H1 (cell line): ENCODE measurements around the gene ST14. TPM values are rescaled to one million over a fixed set of nuclear protein-coding genes. Genes with fewer than 3 reads are reported as not detected.

Experiments used
- CTCF ChIA-PET: fragments of 300-600 bp; sonication (Branson Sonifier 250); formaldehyde crosslinking; loops from one replicate; lab custom pipeline; 2021; ENCODE audit not compliant: partially characterized antibody; lab: Charles Lee
- POLR2A ChIA-PET: fragments of 300-600 bp; sonication (Branson Sonifier 250); formaldehyde crosslinking; loops from one replicate; lab custom pipeline; 2021; ENCODE audit warnings: inconsistent platforms; ENCODE audit not compliant: partially characterized antibody; lab: Charles Lee
- DNase-seq, 2 experiments: peaks; one replicate each; pipeline versions ENCODE4 v3.0.0 to v3.0.0-alpha.2; 2010 to 2022; ENCODE audit warnings: low spot score in 2 of 2, low read depth in 1 of 2, mixed read lengths in 1 of 2
- FAIRE-seq: peaks from 2 replicates; lab custom pipeline; 2011; peaks lifted over from hg19 to GRCh38; lab: Jason Lieb, UNC
- H2AFZ ChIP-seq: 2 replicates; pipeline ENCODE4 v1.8.1; 2012; ENCODE audit warnings: low read length, inconsistent platforms
- H2AK5ac ChIP-seq: 2 replicates; pipeline ENCODE4 v1.6.1; 2013; ENCODE audit warnings: low read depth, low read length
- H2BK120ac ChIP-seq: replicated peaks from 2 replicates; pipeline ENCODE3; 2013; ENCODE audit warnings: low read depth, low read length, inconsistent platforms
- H2BK12ac ChIP-seq: 2 replicates; pipeline ENCODE4 v1.6.1; 2013; ENCODE audit warnings: low read depth, low read length
- H2BK15ac ChIP-seq: 2 replicates; pipeline ENCODE4 v1.6.1; 2013; ENCODE audit warnings: low read length
- H2BK20ac ChIP-seq: 2 replicates; pipeline ENCODE4 v1.6.1; 2013; ENCODE audit warnings: low read length
- H2BK5ac ChIP-seq: 2 replicates; pipeline ENCODE4 v1.6.1; 2013; ENCODE audit warnings: low read depth, low read length
- H3K14ac ChIP-seq: 2 replicates; pipeline ENCODE4 v1.6.1; 2013; ENCODE audit warnings: inconsistent platforms; ENCODE audit not compliant: insufficient read length
- H3K18ac ChIP-seq: 2 replicates; pipeline ENCODE4 v1.6.1; 2013; ENCODE audit warnings: low read length; ENCODE audit errors: extremely low read depth
- H3K23ac ChIP-seq: 2 replicates; pipeline ENCODE4 v1.6.1; 2013; ENCODE audit warnings: inconsistent platforms; ENCODE audit not compliant: insufficient read length
- H3K23me2 ChIP-seq: 2 replicates; pipeline ENCODE4 v1.6.1; 2013; ENCODE audit warnings: low read depth, low read length
- H3K27ac ChIP-seq: 2 replicates; pipeline ENCODE4 v1.6.1; 2011; ENCODE audit warnings: low read depth, low read length, inconsistent platforms
- H3K27me3 ChIP-seq, 4 experiments: replicated peaks in 1 of 4; 1 replicate in 1 of 4; 2 replicates in 3 of 4; pipeline versions ENCODE4 v1.6.1 to v1.8.1; 2011 to 2013; ENCODE audit warnings: low read length in 3 of 4, mild to moderate bottlenecking in 3 of 4, inconsistent platforms in 2 of 4, mixed read lengths in 2 of 4, moderate library complexity in 1 of 4; ENCODE audit not compliant: control insufficient read depth in 3 of 4, insufficient read depth in 3 of 4; ENCODE audit errors: extremely low read depth in 1 of 4
- H3K36me3 ChIP-seq, 4 experiments: 2 replicates each; pipeline versions ENCODE4 v1.6.1 to v1.8.1; 2011 to 2013; ENCODE audit warnings: mild to moderate bottlenecking in 4 of 4, low read length in 3 of 4, moderate library complexity in 2 of 4, control low read depth in 1 of 4, inconsistent platforms in 1 of 4; ENCODE audit not compliant: insufficient read depth in 4 of 4, control insufficient read depth in 2 of 4
- H3K4ac ChIP-seq: replicated peaks from 2 replicates; pipeline ENCODE3; 2013; ENCODE audit warnings: low read length, low read depth, mixed read lengths, inconsistent platforms; ENCODE audit not compliant: insufficient read length
- H3K4me1 ChIP-seq, 4 experiments: replicated peaks in 1 of 4; 1 replicate in 1 of 4; 2 replicates in 3 of 4; pipeline versions ENCODE4 v1.6.1 to v1.8.1; 2011 to 2013; ENCODE audit warnings: low read length in 3 of 4, inconsistent platforms in 2 of 4, mixed read lengths in 1 of 4; ENCODE audit not compliant: insufficient read depth in 4 of 4, control insufficient read depth in 3 of 4
- H3K4me2 ChIP-seq, 2 experiments: 2 replicates each; pipeline versions ENCODE4 v1.6.1 to v1.8.1; 2011 to 2013; ENCODE audit warnings: low read depth in 2 of 2, low read length in 2 of 2, control low read depth in 1 of 2, inconsistent platforms in 1 of 2, mild to moderate bottlenecking in 1 of 2; ENCODE audit not compliant: insufficient read depth in 1 of 2
- H3K4me3 ChIP-seq, 4 experiments: fragments of 200-600, 300-600 bp in 1 of 4; sonication (generic), shearing (Covaris generic), sonication (Bioruptor Twin) in 1 of 4; 2 replicates each; pipeline versions ENCODE4 v1.5.1 to v1.8.1; 2011 to 2016; ENCODE audit warnings: low read length in 4 of 4, low read depth in 3 of 4, control low read depth in 2 of 4, inconsistent platforms in 2 of 4, mild to moderate bottlenecking in 2 of 4, mixed read lengths in 1 of 4, moderate library complexity in 1 of 4; ENCODE audit not compliant: insufficient read depth in 2 of 4; ENCODE audit errors: extremely low read depth in 1 of 4
- H3K56ac ChIP-seq: replicated peaks from 2 replicates; pipeline ENCODE3; 2013; ENCODE audit warnings: low read depth, mild to moderate bottlenecking, mixed read lengths, low read length, inconsistent platforms; ENCODE audit not compliant: insufficient read length
- H3K79me1 ChIP-seq: 2 replicates; pipeline ENCODE4 v1.6.1; 2013; ENCODE audit warnings: low read depth, low read length, control low read depth
- H3K79me2 ChIP-seq, 2 experiments: 2 replicates each; pipeline versions ENCODE4 v1.6.1 to v1.8.1; 2012 to 2013; ENCODE audit warnings: low read length in 2 of 2, mild to moderate bottlenecking in 2 of 2, inconsistent platforms in 1 of 2; ENCODE audit not compliant: insufficient read depth in 2 of 2, control insufficient read depth in 1 of 2
- H3K9ac ChIP-seq, 4 experiments: replicated peaks in 1 of 4; 1 replicate in 1 of 4; 2 replicates in 3 of 4; pipeline versions ENCODE4 v1.6.1 to v1.8.1; 2011 to 2013; ENCODE audit warnings: low read depth in 3 of 4, low read length in 3 of 4, control low read depth in 2 of 4, mild to moderate bottlenecking in 2 of 4, moderate library complexity in 2 of 4, inconsistent platforms in 1 of 4; ENCODE audit errors: extremely low read depth in 1 of 4
- H3K9me3 ChIP-seq, 2 experiments: 2 replicates each; pipeline versions ENCODE4 v1.6.1 to v1.8.1; 2012 to 2013; ENCODE audit warnings: mild to moderate bottlenecking in 2 of 2, moderate library complexity in 2 of 2, control low read depth in 1 of 2, inconsistent platforms in 1 of 2, low read depth in 1 of 2, low read length in 1 of 2, mixed read lengths in 1 of 2; ENCODE audit not compliant: insufficient read depth in 2 of 2
- H4K20me1 ChIP-seq, 2 experiments: replicated peaks in 1 of 2; 2 replicates each; pipeline versions ENCODE3 to v1.8.1; 2011 to 2013; ENCODE audit warnings: inconsistent platforms in 2 of 2, low read length in 2 of 2, mild to moderate bottlenecking in 1 of 2; ENCODE audit not compliant: insufficient read depth in 2 of 2, control insufficient read depth in 1 of 2
- H4K5ac ChIP-seq: 2 replicates; pipeline ENCODE4 v1.6.1; 2013; ENCODE audit warnings: low read length, low read depth, mixed read lengths, inconsistent platforms; ENCODE audit not compliant: insufficient read length
- H4K8ac ChIP-seq: 2 replicates; pipeline ENCODE4 v1.8.0; 2013; ENCODE audit warnings: mild to moderate bottlenecking, moderate library complexity, low read length, inconsistent platforms; ENCODE audit not compliant: insufficient read depth; ENCODE audit errors: extremely low read depth
- H4K91ac ChIP-seq: replicated peaks from 2 replicates; pipeline ENCODE3; 2013; ENCODE audit warnings: low read length, mixed read lengths, inconsistent platforms; ENCODE audit not compliant: insufficient read length
- CBX5 ChIP-seq: fragments of 300-800, 300-1000 bp; sonication (generic); IDR thresholded peaks from 2 replicates; pipeline ENCODE4 v1.7.1; 2016; ENCODE audit warnings: antibody characterized with exemption, low read length, low read depth
- EGR1 ChIP-seq: IDR thresholded peaks from 2 replicates; pipeline ENCODE4 v1.6.1; 2011; ENCODE audit warnings: low read depth, low read length, borderline replicate concordance
- GTF2F1 ChIP-seq: IDR thresholded peaks from 2 replicates; pipeline ENCODE4 v1.6.1; 2012; ENCODE audit warnings: low read depth, low read length, improper control_type of control experiment, borderline replicate concordance
- KDM1A ChIP-seq: fragments of 200-600, 300-600 bp; sonication (generic); IDR thresholded peaks from 2 replicates; pipeline ENCODE4 v1.7.1; 2016; ENCODE audit warnings: mild to moderate bottlenecking, low read length, borderline replicate concordance
- MAFK ChIP-seq: IDR thresholded peaks from 2 replicates; pipeline ENCODE4 v1.6.1; 2012; ENCODE audit warnings: low read depth, mild to moderate bottlenecking, improper control_type of control experiment, low read length
- RFX5 ChIP-seq: IDR thresholded peaks from 2 replicates; pipeline ENCODE4 v1.6.1; 2011; ENCODE audit warnings: low read depth, low read length, improper control_type of control experiment, borderline replicate concordance
- RNF2 ChIP-seq: fragments of 200-900, 300-1000 bp; sonication (generic); IDR thresholded peaks from 2 replicates; pipeline ENCODE4 v1.7.1; 2016; ENCODE audit warnings: borderline replicate concordance, low read depth, mild to moderate bottlenecking, antibody characterized with exemption, low read length; ENCODE audit not compliant: poor library complexity, severe bottlenecking; ENCODE audit errors: missing control alignments
- SP1 ChIP-seq: IDR thresholded peaks from 2 replicates; pipeline ENCODE4 v1.6.1; 2011; ENCODE audit warnings: low read depth, low read length
- SP2 ChIP-seq: IDR thresholded peaks from 2 replicates; pipeline ENCODE4 v1.6.1; 2012; ENCODE audit warnings: mild to moderate bottlenecking, low read length, inconsistent platforms
- SUZ12 ChIP-seq: fragments of 200-600 bp; sonication (generic); IDR thresholded peaks from 2 replicates; pipeline ENCODE4 v1.6.1; 2012; ENCODE audit warnings: mild to moderate bottlenecking, inconsistent platforms, low read length, moderate library complexity, mixed read lengths
- TAF7 ChIP-seq: optimal IDR thresholded peaks from 2 replicates; pipeline ENCODE3; 2011; ENCODE audit warnings: low read depth, mild to moderate bottlenecking, inconsistent platforms, low read length, moderate library complexity, borderline replicate concordance
- TEAD4 ChIP-seq: IDR thresholded peaks from 2 replicates; pipeline ENCODE4 v1.6.1; 2012; ENCODE audit warnings: low read depth, low read length, inconsistent platforms, mixed read lengths
- WGBS, 2 experiments: shearing (Covaris generic) in 1 of 2; methylation state at CpG; one replicate each; pipeline versions ENCODE4 v1.1.6 to v1.1.7; 2013 to 2015; ENCODE audit warnings: low lambda C conversion rate in 2 of 2, mixed read lengths in 2 of 2, inconsistent platforms in 1 of 2, low coverage in 1 of 2, missing lambda C conversion rate in 1 of 2; ENCODE audit not compliant: insufficient replicate concordance in 2 of 2, insufficient coverage in 1 of 2, insufficient read length in 1 of 2; ENCODE audit errors: extremely low coverage in 1 of 2, missing lambda C conversion rate in 1 of 2; 5-methylcytosine and 5-hydroxymethylcytosine counted together
- polyA plus RNA-seq, 7 experiments: library from polyadenylated mRNA; depleted of rRNA in 3 of 7; stranded (reverse) in 5 of 7; unstranded in 2 of 7; fragments of >200 nt in 5 of 7; fragments of 200-250 nt in 2 of 7; gene quantifications; 1 replicate in 5 of 7; 2 replicates in 1 of 7; 4 replicates in 1 of 7; pipeline versions ENCODE4 v1.2.1 to v1.2.3, GENCODE V29; 2011 to 2013; ENCODE audit warnings: missing spikeins in 2 of 7, mixed read lengths in 2 of 7
- total RNA-seq: library from RNA; stranded (reverse); fragmentation: NEBNext Ultra II Directional; extraction: Animal tissue kit (Norgen Biotek cat#: 25700); gene quantifications from 2 replicates; pipeline ENCODE4 v1.2.1, GENCODE V29; 2021

The ST14 gene
- total and polyA plus RNA-seq, 2 of the 8 experiments (the other 6 are each of a cell fraction or from before 2014, with no cell fraction given): 22.4 to 24.9 TPM

GRCh38 chr11:130181295-130182272 is 22.0 kb downstream of the ST14 start:
- FAIRE-seq: no peak
- CTCF ChIA-PET: interaction anchor here (1.2 kb wide), 1 partner anchor 9 kb away, joined by 3 read pairs; no protein-coding TSS in a partner anchor
- no peak overlapping the region for H3K27ac ChIP-seq
- TF ChIP-seq SUZ12: no peak
- no peak for TF ChIP-seq RNF2
- no peak for TF ChIP-seq SP2
- no peak for TF ChIP-seq EGR1
- TF ChIP-seq SP1: no peak
- no peak for TF ChIP-seq RFX5
- TF ChIP-seq GTF2F1: no peak
- TF ChIP-seq TEAD4: no peak
- TF ChIP-seq CBX5: no peak
- no peak for TF ChIP-seq KDM1A
- TF ChIP-seq MAFK: no peak
- no peak for TF ChIP-seq TAF7

More at GRCh38 chr11:130181295-130182272, 22.0 kb downstream of the ST14 start:
- Histone ChIP-seq H3K23me2 (no peaks in the 10 kb centered on the region), H3K56ac (no peak overlapping the region), H2BK20ac (no peak overlapping the region), H3K4me1 (no peaks in the 10 kb centered on the region; a peak in 1 of 7 replicates), H3K4me3 (no peak overlapping the region), H3K18ac (no peak overlapping the region), H3K36me3 (no peaks in the 10 kb centered on the region), H2AK5ac (no peak overlapping the region), H3K4me2 (no peak overlapping the region), H4K91ac (no peak overlapping the region), H3K79me1 (peaks cover 4% of the 10 kb centered on the region; the same call in 1 of the 2 replicates), H4K8ac (no peak overlapping the region), H2AFZ (no peak overlapping the region), H3K27me3 (no peaks in the 10 kb centered on the region; a peak in 1 of 7 replicates), H3K79me2 (no peaks in the 10 kb centered on the region), H3K9ac (no peak overlapping the region), H3K4ac (no peak overlapping the region), H3K14ac (no peak overlapping the region), H4K20me1 (peaks cover 0 to 2% of the 10 kb centered on the region in 2 experiments), H3K9me3 (no peaks in the 10 kb centered on the region), H2BK15ac (no peak overlapping the region), H4K5ac (no peak overlapping the region), H2BK5ac (no peak overlapping the region), H2BK12ac (no peak overlapping the region), H3K23ac (no peak overlapping the region), H2BK120ac (no peak overlapping the region)
- 87% methylated on average over 11 of the region's 11 CpGs; no CpG with 5 or more reads in 1 of the 2 experiments for WGBS, 2 experiments
- no peak for DNase-seq
- POLR2A ChIA-PET: no interaction called here
